A549 (cell line): ENCODE measurements around the gene DPYSL3. TPM values are rescaled to one million over a fixed set of nuclear protein-coding genes. Genes with fewer than 3 reads are reported as not detected.

ENCODE experiments used
- ATAC-seq, 2 experiments: fragments of 200-7000 bp in 1 of 2; fragments of >200 bp in 1 of 2; cut with Nextera tagmentation in 1 of 2; cut with Tn5 transposase in 1 of 2; 3 replicates each; pipeline versions ENCODE4 v1.8.0 to v1.9.1; 2018 to 2020; ENCODE audit warnings: mild to moderate bottlenecking in 1 of 2, moderate library complexity in 1 of 2
- CTCF ChIA-PET: fragments of 300-600 bp; sonication (Branson Sonifier 250); formaldehyde crosslinking; extraction: SDS; loops from one replicate; lab custom pipeline; 2021; ENCODE audit warnings: antibody characterized with exemption, inconsistent platforms; lab: Yijun Ruan, JAX
- POLR2A ChIA-PET: fragments of 350-600 bp; formaldehyde crosslinking; extraction: SDS; loops from one replicate; lab custom pipeline; 2021; ENCODE audit warnings: antibody characterized with exemption, inconsistent platforms; lab: Yijun Ruan, JAX
- DNase-seq, 2 experiments: peaks; one replicate each; pipeline versions ENCODE4 v3.0.0 to v3.0.0-alpha.2; 2011 to 2016; ENCODE audit warnings: low read depth in 1 of 2, low spot score in 1 of 2
- FAIRE-seq: peaks from 2 replicates; lab custom pipeline; 2011; peaks lifted over from hg19 to GRCh38; lab: Jason Lieb, UNC
- H3K27ac ChIP-seq, 2 experiments: fragments of >200 bp; sonication (Bioruptor Twin); formaldehyde crosslinking; 3 replicates each; pipeline ENCODE4 v1.5.1; 2016 to 2017
- H3K4me1 ChIP-seq: fragments of >200 bp; sonication (Bioruptor Twin); formaldehyde crosslinking; 3 replicates; pipeline ENCODE4 v1.6.1; 2016
- H3K4me2 ChIP-seq: fragments of >200 bp; sonication (Bioruptor Twin); formaldehyde crosslinking; 3 replicates; pipeline ENCODE4 v1.6.1; 2016
- H3K4me3 ChIP-seq: fragments of >200 bp; sonication (Bioruptor Twin); formaldehyde crosslinking; 3 replicates; pipeline ENCODE4 v1.5.1; 2016
- H3K9me3 ChIP-seq: fragments of >200 bp; sonication (Bioruptor Twin); formaldehyde crosslinking; 3 replicates; pipeline ENCODE4 v1.6.1; 2016
- BCL3 ChIP-seq: fragments of >200 bp; sonication (Bioruptor Twin); formaldehyde crosslinking; IDR thresholded peaks from 3 replicates; pipeline ENCODE4 v1.6.1; 2016
- BHLHE40 ChIP-seq: IDR thresholded peaks from 2 replicates; pipeline ENCODE4 v1.6.1; 2012; ENCODE audit warnings: low read depth, low read length, inconsistent platforms
- CBX2 ChIP-seq: fragments of 200-600 bp; sonication (generic); IDR thresholded peaks from 2 replicates; pipeline ENCODE4 v1.6.1; 2016; ENCODE audit warnings: low read depth, mild to moderate bottlenecking, borderline replicate concordance
- CEBPB ChIP-seq, 2 experiments: fragments of >200 bp in 1 of 2; sonication (Bioruptor Twin) in 1 of 2; formaldehyde crosslinking in 1 of 2; IDR thresholded peaks; 2 replicates each; pipeline ENCODE4 v1.6.1; 2012 to 2016
- CHD2 ChIP-seq: fragments of 150-350 bp; IDR thresholded peaks from 2 replicates; pipeline ENCODE4 v1.6.1; 2014; ENCODE audit warnings: low read length; ENCODE audit not compliant: partially characterized antibody
- CHD4 ChIP-seq: fragments of 200-600 bp; sonication (generic); IDR thresholded peaks from 2 replicates; pipeline ENCODE4 v1.6.1; 2016; ENCODE audit warnings: antibody characterized with exemption, mild to moderate bottlenecking, borderline replicate concordance
- ESRRA ChIP-seq: fragments of 150-350 bp; IDR thresholded peaks from 2 replicates; pipeline ENCODE4 v1.6.1; 2014; ENCODE audit warnings: mild to moderate bottlenecking, low read length, borderline replicate concordance
- FOSL2 ChIP-seq, 2 experiments: fragments of 450-650 bp in 1 of 2; fragments of >200 bp in 1 of 2; sonication (Bioruptor Twin) in 1 of 2; formaldehyde crosslinking; IDR thresholded peaks; 2 replicates each; pipeline versions ENCODE4 v1.5.0 to v1.6.1; 2016 to 2020; ENCODE audit warnings: mild to moderate bottlenecking in 1 of 2, moderate library complexity in 1 of 2
- GATA3 ChIP-seq: IDR thresholded peaks from 2 replicates; pipeline ENCODE4 v1.6.1; 2012; ENCODE audit warnings: borderline replicate concordance
- HMGXB4 ChIP-seq: fragments of 250-450 bp; sonication (Bioruptor Pico); IDR thresholded peaks from 2 replicates; pipeline ENCODE4 v1.5.0; 2021; ENCODE audit warnings: mild to moderate bottlenecking, moderate library complexity, borderline replicate concordance
- HOXB5 ChIP-seq: fragments of 250-450 bp; sonication (Bioruptor Pico); IDR thresholded peaks from 2 replicates; pipeline ENCODE4 v1.5.0; 2020; ENCODE audit warnings: mild to moderate bottlenecking, moderate library complexity
- JUN ChIP-seq, 2 experiments: fragments of >200 bp; sonication (Bioruptor Twin); formaldehyde crosslinking; IDR thresholded peaks; 2 replicates in 1 of 2; 3 replicates in 1 of 2; pipeline ENCODE4 v1.6.1; 2016 to 2017
- JUNB ChIP-seq: fragments of >200 bp; sonication (Bioruptor Twin); formaldehyde crosslinking; IDR thresholded peaks from 2 replicates; pipeline ENCODE4 v1.6.1; 2016
- MAX ChIP-seq: IDR thresholded peaks from 2 replicates; pipeline ENCODE4 v1.6.1; 2012
- MAZ ChIP-seq: fragments of 150-350 bp; IDR thresholded peaks from 2 replicates; pipeline ENCODE4 v1.6.1; 2014; ENCODE audit warnings: antibody characterized with exemption, low read depth, low read length, borderline replicate concordance
- PBX3 ChIP-seq: IDR thresholded peaks from 2 replicates; pipeline ENCODE4 v1.6.1; 2012
- PHF8 ChIP-seq: fragments of 200-600 bp; sonication (generic); IDR thresholded peaks from 2 replicates; pipeline ENCODE4 v1.6.1; 2016; ENCODE audit warnings: low read depth, mild to moderate bottlenecking, antibody characterized with exemption, moderate library complexity, borderline replicate concordance
- POLR2A ChIP-seq: IDR thresholded peaks from 2 replicates; pipeline ENCODE4 v1.6.1; 2012; ENCODE audit warnings: mild to moderate bottlenecking, low read length
- POLR2AphosphoS2 ChIP-seq: conservative IDR thresholded peaks from 2 replicates; pipeline ENCODE4 v1.6.1; 2012; ENCODE audit warnings: low read length, improper control_type of control experiment, inconsistent platforms
- RAD21 ChIP-seq, 2 experiments: fragments of >200 bp in 1 of 2; sonication (Bioruptor Twin) in 1 of 2; formaldehyde crosslinking in 1 of 2; IDR thresholded peaks in 1 of 2; conservative IDR thresholded peaks in 1 of 2; 2 replicates in 1 of 2; 3 replicates in 1 of 2; pipeline ENCODE4 v1.6.1; 2012 to 2018; ENCODE audit warnings: inconsistent platforms in 1 of 2
- RNF2 ChIP-seq: fragments of 200-600 bp; sonication (generic); IDR thresholded peaks from 2 replicates; pipeline ENCODE4 v1.6.1; 2016; ENCODE audit warnings: low read depth, mild to moderate bottlenecking, antibody characterized with exemption, moderate library complexity, borderline replicate concordance
- SREBF2 ChIP-seq: fragments of 450-650 bp; IDR thresholded peaks from 2 replicates; pipeline ENCODE4 v1.6.1; 2014; ENCODE audit warnings: mild to moderate bottlenecking, moderate library complexity
- USF2 ChIP-seq: fragments of 450-650 bp; IDR thresholded peaks from 2 replicates; pipeline ENCODE4 v1.6.1; 2014; ENCODE audit warnings: antibody characterized with exemption
- ZC3H11A ChIP-seq: fragments of 450-650 bp; IDR thresholded peaks from 2 replicates; pipeline ENCODE4 v1.6.1; 2014; ENCODE audit warnings: antibody characterized with exemption, mild to moderate bottlenecking
- ZSCAN20 ChIP-seq: fragments of 250-450 bp; sonication (Bioruptor Pico); IDR thresholded peaks from 2 replicates; pipeline ENCODE4 v1.8.0; 2022; ENCODE audit warnings: mild to moderate bottlenecking, moderate library complexity
- WGBS: methylation state at CpG from one replicate; pipeline ENCODE4 v1.1.6; 2017; ENCODE audit errors: missing lambda C conversion rate; 5-methylcytosine and 5-hydroxymethylcytosine counted together
- polyA plus RNA-seq, 4 experiments: library from polyadenylated mRNA; depleted of rRNA in 3 of 4; stranded (reverse); fragments of >200 nt; fragmentation: RNase III in 1 of 4; extraction: RNeasy Plus Mini Kit Qiagen cat#74134 plus additional on column Dnase treatment in 1 of 4; gene quantifications; 2 replicates in 3 of 4; 3 replicates in 1 of 4; pipeline ENCODE4 v1.2.3, GENCODE V29; 2011 to 2017

Gene DPYSL3
- polyA plus RNA-seq, 2 of the 4 experiments (the other 2 are of a cell fraction): 16.5 to 22.3 TPM

- no peak for TF ChIP-seq CBX2
- TF ChIP-seq ZSCAN20 (CRISPR knock-in tag): no peak
- TF ChIP-seq POLR2A: no peak
- TF ChIP-seq JUNB: no peak
- no peak for TF ChIP-seq CHD2
- no peak for TF ChIP-seq POLR2AphosphoS2
- no peak for TF ChIP-seq HMGXB4 (CRISPR knock-in tag)
- no peak for TF ChIP-seq CHD4
- H3K4me2 ChIP-seq: no peak overlapping the region
- no peaks in the 10 kb centered on the region for H3K9me3 ChIP-seq
- no peaks in the 10 kb centered on the region for H3K4me1 ChIP-seq
- no peak overlapping the region for H3K27ac ChIP-seq
- DNase-seq: no peak
- FAIRE-seq: no peak
- CTCF ChIA-PET: interaction anchor here (1.2 to 1.8 kb wide), 3 partner anchors 9 to 133 kb away, joined by 4 to 5 read pairs (median 4); no protein-coding TSS in a partner anchor
- POLR2A ChIA-PET: no interaction called here
- no peak for ATAC-seq
- H3K4me3 ChIP-seq: no peak overlapping the region
Measured at GRCh38 chr5:147445090-147445489, 64.8 kb downstream of the DPYSL3 start.

GRCh38 chr5:147442224-147442623 is 67.6 kb downstream of the DPYSL3 start:
- FAIRE-seq (no peak), DNase-seq (no peak), ATAC-seq (no peak)
- Histone ChIP-seq H3K27ac (no peak overlapping the region), H3K4me3 (no peak overlapping the region), H3K4me2 (no peak overlapping the region), H3K9me3 (no peaks in the 10 kb centered on the region), H3K4me1 (no peaks in the 10 kb centered on the region)
- TF ChIP-seq BCL3 (no peak), RNF2 (no peak), ESRRA (no peak), HOXB5 (CRISPR knock-in tag) (no peak), MAZ (no peak), FOSL2 (IDR thresholded peaks at IDR 0.05) (no peak), FOSL2 (CRISPR knock-in tag; IDR thresholded peaks at IDR 0.05) (no peak), GATA3 (no peak), ZC3H11A (no peak), PBX3 (no peak), MAX (no peak), USF2 (no peak), SREBF2 (no peak), POLR2A (no peak), CEBPB (IDR thresholded peaks at IDR 0.05) (no peak), PHF8 (no peak), BHLHE40 (no peak), HMGXB4 (CRISPR knock-in tag) (no peak), RAD21 (conservative IDR thresholded peaks at IDR 0.05 in 1 of 2, IDR thresholded peaks at IDR 0.05 in 1 of 2) (no peak), JUN (IDR thresholded peaks at IDR 0.05) (no peak)
- CTCF ChIA-PET: interaction anchor here (0.7 to 1.4 kb wide), 3 partner anchors 10 to 116 kb away, joined by 3 to 4 read pairs (median 3); no protein-coding TSS in a partner anchor
- POLR2A ChIA-PET: no interaction called here
- 59% methylated on average over 6 of the region's 6 CpGs for WGBS
